Right atrium auricular region (tissue), 2 donors: ENCODE measurements around the gene MCCC2. TPM values are rescaled to one million over a fixed set of nuclear protein-coding genes. Genes with fewer than 3 reads are reported as not detected.
"Not testable (repeated sequence)": the region's sequence is repeated elsewhere in the genome, so short reads cannot be mapped to it uniquely, and the experiment has no call there.

ENCODE experiments used
- DNase-seq: peaks from one replicate; pipeline ENCODE4 v3.0.0-alpha.2; 2019; ENCODE audit warnings: low spot score
- H3K27ac ChIP-seq, 2 donors: fragments of 200-600 bp; sonication (generic); 1 replicate in 1 of 2; 2 replicates in 1 of 2; pipeline ENCODE4 v1.5.1; 2016 to 2019
- H3K27me3 ChIP-seq, 2 donors: fragments of 200-600 bp; sonication (generic); one replicate each; pipeline versions ENCODE4 v1.5.1 to v1.6.0; 2017 to 2019
- H3K36me3 ChIP-seq: fragments of 200-600 bp; sonication (generic); one replicate; pipeline ENCODE4 v1.5.1; 2016
- H3K4me1 ChIP-seq, 2 donors: fragments of 200-600 bp; sonication (generic); one replicate each; pipeline versions ENCODE4 v1.5.1 to v1.6.0; 2017 to 2019
- H3K4me3 ChIP-seq, 2 donors: fragments of 200-600 bp; sonication (generic); 1 replicate in 1 of 2; 2 replicates in 1 of 2; pipeline ENCODE4 v1.5.1; 2017 to 2019; ENCODE audit warnings: mild to moderate bottlenecking in 1 of 2, moderate library complexity in 1 of 2
- H3K9me3 ChIP-seq, 2 donors: fragments of 200-600 bp; sonication (generic); one replicate each; pipeline ENCODE4 v1.5.1; 2019
- CTCF ChIP-seq, 2 donors: fragments of 200-600 bp; sonication (generic); IDR thresholded peaks; one replicate each; pipeline ENCODE4 v1.5.1; 2019; ENCODE audit warnings: antibody characterized with exemption in 2 of 2
- total RNA-seq, 2 donors: library from RNA; depleted of rRNA; stranded (reverse); fragments of >200 nt; gene quantifications; one replicate each; pipeline ENCODE4 v1.1.0, GENCODE V29; 2016

MCCC2 gene
- total RNA-seq, 2 donors from 2014 or later = 30.7 to 73.6 TPM

- Histone ChIP-seq H3K9me3 (no peaks in the 10 kb centered on the region), H3K36me3 (peaks cover 22% of the 10 kb centered on the region), H3K27ac (no peak overlapping the region), H3K27me3 (no peaks in the 10 kb centered on the region), H3K4me1 (peaks cover 0 to 8% of the 10 kb centered on the region in 2 donors), H3K4me3 (no peak overlapping the region)
- TF ChIP-seq CTCF (IDR thresholded peaks at IDR 0.05) = no peak
- no peak for DNase-seq
These were observed 45.0 kb downstream of the MCCC2 start for GRCh38 chr5:71632168-71632567.

GRCh38 chr5:71633255-71634155, 46.4 kb downstream of the MCCC2 start:
- H3K4me1 ChIP-seq = peaks cover 0 to 8% of the 10 kb centered on the region in 2 donors
- DNase-seq = no peak
- H3K4me3 ChIP-seq = no peak overlapping the region
- H3K27ac ChIP-seq = no peak overlapping the region
- H3K36me3 ChIP-seq = peaks cover 36% of the 10 kb centered on the region
- H3K27me3 ChIP-seq = no peaks in the 10 kb centered on the region
- no peak for TF ChIP-seq CTCF (IDR thresholded peaks at IDR 0.05)
- no peaks in the 10 kb centered on the region for H3K9me3 ChIP-seq

GRCh38 chr5:71637133-71637532, 50.0 kb downstream of the MCCC2 start:
- H3K4me3 ChIP-seq = no peak overlapping the region
- peaks cover 65% of the 10 kb centered on the region for H3K36me3 ChIP-seq
- H3K27ac ChIP-seq = no peak overlapping the region
- H3K9me3 ChIP-seq = no peaks in the 10 kb centered on the region
- no peaks in the 10 kb centered on the region for H3K27me3 ChIP-seq
- no peaks in the 10 kb centered on the region for H3K4me1 ChIP-seq
- no peak for DNase-seq
- TF ChIP-seq CTCF (IDR thresholded peaks at IDR 0.05) = no peak

- H3K4me3 ChIP-seq = no peak overlapping the region
- no peaks in the 10 kb centered on the region for H3K9me3 ChIP-seq
- no peak overlapping the region for H3K27ac ChIP-seq
- peaks cover 64% of the 10 kb centered on the region for H3K36me3 ChIP-seq
- no peaks in the 10 kb centered on the region for H3K27me3 ChIP-seq
- DNase-seq = no peak
- TF ChIP-seq CTCF (IDR thresholded peaks at IDR 0.05) = no peak
- H3K4me1 ChIP-seq = no peaks in the 10 kb centered on the region
These were observed 53.3 kb downstream of the MCCC2 start for GRCh38 chr5:71640408-71640807.

- no peak for TF ChIP-seq CTCF (IDR thresholded peaks at IDR 0.05)
- no peak for DNase-seq
- Histone ChIP-seq H3K36me3 (peaks cover 54% of the 10 kb centered on the region), H3K27me3 (no peaks in the 10 kb centered on the region), H3K27ac (no peak overlapping the region), H3K4me1 (no peaks in the 10 kb centered on the region), H3K9me3 (no peaks in the 10 kb centered on the region), H3K4me3 (no peak overlapping the region)
These were observed 57.9 kb downstream of the MCCC2 start for GRCh38 chr5:71645030-71645429.

- H3K27ac ChIP-seq, H3K9me3 ChIP-seq, H3K4me3 ChIP-seq, H3K4me1 ChIP-seq, DNase-seq, H3K27me3 ChIP-seq: not testable (repeated sequence)
- H3K36me3 ChIP-seq = peaks cover 58% of the 10 kb centered on the region
These were observed 63.8 kb downstream of the MCCC2 start for GRCh38 chr5:71650940-71651339.
